Measurements from ENCODE around the gene MMEL1. TPM values are rescaled to one million over a fixed set of nuclear protein-coding genes. Genes with fewer than 3 reads are reported as not detected.

MMEL1 gene
- total RNA-seq, result not detected in 2 replicates

GRCh38 chr1:2632561-2633361 lies at the start of gene MMEL1:
Gene MMEL1 (minus strand): TSS chr1:2633016. CDS start chr1:2629484, 3,532 bp downstream.

GRCh38 chr1:2586154-2587070 lies 46.4 kb downstream of the MMEL1 start, which contains the start of gene PRXL2B:
Gene PRXL2B (plus strand): TSS chr1:2586777. CDS start chr1:2586886, 109 bp downstream.

GRCh38 chr1:2556277-2556677 lies 76.5 kb downstream of the MMEL1 start, which contains the start of gene TNFRSF14:
Gene TNFRSF14 (plus strand): TSS chr1:2556371. CDS start chr1:2556665, 294 bp downstream.

Other genes with a start within 250 kb of the MMEL1 start
- 2.4 and 3.2 TPM in 2 replicates for gene MORN1, start 241.5 kb downstream of the MMEL1 start, total RNA-seq
- 97.8 and 117 TPM in 2 replicates for gene RER1, start 241.2 kb downstream of the MMEL1 start, total RNA-seq
- 22.0 and 34.2 TPM in 2 replicates for gene PEX10, start 220.5 kb downstream of the MMEL1 start, total RNA-seq
- gene PLCH2, start 156.7 kb downstream of the MMEL1 start, total RNA-seq, result under 0.01 TPM in 1 of 2 replicates, not detected in the other
- gene PANK4, start 106.4 kb downstream of the MMEL1 start, total RNA-seq, result 13.5 and 21.4 TPM in 2 replicates
- gene HES5, start 102.8 kb downstream of the MMEL1 start, total RNA-seq, result not detected in 2 replicates
- 17.9 and 18.6 TPM in 2 replicates for gene TNFRSF14, start 76.6 kb downstream of the MMEL1 start, total RNA-seq
- gene PRXL2B, start 46.2 kb downstream of the MMEL1 start, total RNA-seq, result 16.8 and 19.5 TPM in 2 replicates
- not detected in 2 replicates for gene TTC34, start 168.7 kb upstream of the MMEL1 start, total RNA-seq